ENCODE results near the gene NPAS3.

Gene NPAS3

DNA sequence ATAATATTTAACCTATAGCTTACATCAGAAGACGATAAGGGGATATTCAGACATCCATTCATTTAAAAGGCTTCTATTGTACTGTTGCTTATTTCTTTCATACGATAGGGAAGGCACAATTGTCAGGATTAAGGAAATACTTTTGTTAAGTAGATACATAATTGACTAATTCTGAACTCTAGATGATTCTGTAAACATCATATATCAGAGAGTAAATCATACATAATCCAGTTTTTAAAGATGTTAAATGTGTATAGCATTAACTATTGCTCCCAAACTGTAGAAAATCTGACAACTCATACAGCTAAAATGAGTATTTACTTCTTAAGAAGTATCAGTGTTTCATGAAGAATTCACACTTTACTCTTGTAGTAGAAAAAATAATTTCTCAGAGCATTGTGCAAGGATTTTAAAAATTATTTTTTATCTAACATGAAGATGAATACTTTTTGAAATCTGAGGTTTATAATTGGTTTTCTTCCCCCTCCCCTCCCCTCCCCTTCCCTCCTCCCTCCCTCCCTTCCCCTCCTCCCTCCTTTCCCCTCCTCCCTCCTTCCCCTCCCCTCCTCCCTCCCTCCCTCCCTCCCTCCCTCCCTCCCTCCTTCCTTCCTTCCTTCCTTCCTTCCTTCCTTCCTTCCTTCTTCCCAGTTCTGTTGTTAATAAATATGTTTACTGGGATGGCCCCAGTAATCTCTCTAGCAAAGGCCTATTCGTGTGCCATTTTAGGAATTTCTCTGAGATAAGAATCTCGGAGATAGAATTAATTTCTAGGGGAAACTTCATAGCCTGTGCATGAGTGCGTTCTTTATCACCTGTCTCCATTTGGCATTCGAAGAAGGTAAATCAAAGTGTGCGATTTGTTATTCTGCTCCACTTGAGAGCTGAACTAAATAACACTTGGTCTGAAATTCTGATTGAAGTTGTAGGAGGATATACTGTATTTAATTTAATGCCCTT lies 2.3 kb downstream of the NPAS3 start:
- no peak for DNase-seq (ENCODE audit: low read depth in 2 of 2)

DNA sequence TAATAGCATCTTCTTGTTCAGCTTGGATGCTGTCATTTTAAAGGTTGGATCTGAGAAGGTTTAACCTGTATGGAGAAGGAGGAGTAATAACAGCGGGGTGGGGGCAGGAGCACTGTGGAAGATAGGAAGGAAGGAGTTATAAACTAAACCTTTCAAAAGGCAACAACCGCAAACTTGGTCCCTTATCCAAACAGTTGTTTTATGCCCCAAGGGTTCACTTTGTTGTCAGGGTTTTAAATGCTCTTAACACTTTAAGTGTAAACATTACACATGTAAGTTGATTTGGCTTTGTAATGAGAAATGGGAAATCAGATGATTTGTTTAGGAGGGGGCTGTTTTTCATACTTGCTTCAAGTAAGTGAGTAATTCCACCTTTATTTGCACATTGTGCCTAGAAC lies 3.0 kb downstream of the NPAS3 start:
- no peak for DNase-seq (ENCODE audit: low read depth in 2 of 2)

DNA sequence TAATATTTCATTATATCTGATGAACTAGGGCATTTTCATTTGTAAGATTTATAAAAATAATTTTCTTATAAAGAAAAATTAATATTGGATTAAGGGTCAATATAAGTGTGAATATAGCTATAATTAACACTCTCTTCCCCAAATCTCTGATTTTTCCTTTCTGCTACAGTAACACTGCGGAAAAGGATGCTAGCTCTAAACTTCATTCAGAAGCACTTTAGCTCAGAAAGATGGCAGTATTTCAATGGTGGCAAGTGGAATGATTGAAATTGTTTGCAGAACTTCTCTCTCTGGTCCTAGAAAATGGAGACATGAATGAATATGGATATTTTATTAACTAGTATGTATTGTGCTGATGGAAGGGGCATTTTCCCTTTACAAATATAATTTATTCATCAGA lies 8.4 kb downstream of the NPAS3 start:
- DNase-seq (ENCODE audit: low read depth in 2 of 2), result no peak

DNA sequence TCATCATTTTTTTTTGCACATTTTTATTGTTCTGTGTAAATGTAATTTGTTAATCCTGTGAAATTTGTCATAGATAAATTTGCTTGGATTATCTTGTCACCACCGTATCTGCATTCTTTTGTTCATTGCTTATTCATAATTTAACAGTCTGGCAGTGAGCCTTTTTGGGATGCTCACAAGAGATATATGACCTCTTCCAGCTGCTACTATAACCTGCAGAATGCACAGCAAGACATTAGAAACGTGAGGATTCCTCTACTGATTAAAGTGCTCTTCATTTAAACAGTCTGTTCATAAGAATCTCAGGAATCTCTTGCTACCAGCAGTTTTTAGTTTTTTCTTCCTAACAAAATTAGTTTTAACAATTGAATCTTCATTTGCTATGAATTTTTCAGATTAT lies 9.1 kb downstream of the NPAS3 start:
- no peak for DNase-seq (ENCODE audit: low read depth in 2 of 2)

DNA sequence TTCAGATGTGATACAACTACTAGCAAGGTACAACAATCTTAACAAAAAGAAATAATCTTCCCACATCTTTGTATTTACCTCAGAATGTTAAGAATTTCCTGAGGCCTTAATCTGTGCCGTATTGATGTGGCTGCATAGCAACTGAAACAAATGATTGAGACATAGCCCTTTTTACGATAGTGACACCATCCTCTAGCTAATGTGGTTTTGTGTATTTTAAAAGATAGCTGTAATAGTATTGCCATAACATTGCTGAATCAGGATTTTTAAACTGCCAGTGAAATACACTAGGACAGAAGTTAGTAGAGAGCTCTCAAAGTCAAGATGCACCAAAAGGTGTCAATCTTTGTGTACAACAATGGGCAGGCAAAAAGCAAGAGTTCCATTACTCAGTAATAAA lies 11.9 kb downstream of the NPAS3 start:
- no peak for DNase-seq (ENCODE audit: low read depth in 2 of 2)

DNA sequence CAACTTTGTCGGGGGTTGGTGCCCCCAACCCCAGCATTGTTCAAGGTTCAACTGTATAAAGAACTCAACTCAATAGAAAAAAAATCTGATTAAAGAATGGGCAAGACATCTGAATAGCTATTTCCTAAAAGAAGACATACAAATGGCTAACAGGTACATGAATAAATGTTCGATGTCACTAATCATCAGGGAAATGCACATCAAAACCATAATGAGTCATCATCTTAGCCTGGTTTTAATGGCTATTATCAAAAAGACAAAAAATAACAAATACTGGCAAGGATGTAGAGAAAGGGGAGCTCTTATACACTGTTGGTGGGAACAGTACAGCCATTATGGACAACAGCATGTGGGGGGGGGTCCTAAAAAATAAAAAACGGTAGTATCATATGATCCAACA lies 28.7 kb downstream of the NPAS3 start:
- DNase-seq (ENCODE audit: low read depth in 2 of 2), result no peak

DNA sequence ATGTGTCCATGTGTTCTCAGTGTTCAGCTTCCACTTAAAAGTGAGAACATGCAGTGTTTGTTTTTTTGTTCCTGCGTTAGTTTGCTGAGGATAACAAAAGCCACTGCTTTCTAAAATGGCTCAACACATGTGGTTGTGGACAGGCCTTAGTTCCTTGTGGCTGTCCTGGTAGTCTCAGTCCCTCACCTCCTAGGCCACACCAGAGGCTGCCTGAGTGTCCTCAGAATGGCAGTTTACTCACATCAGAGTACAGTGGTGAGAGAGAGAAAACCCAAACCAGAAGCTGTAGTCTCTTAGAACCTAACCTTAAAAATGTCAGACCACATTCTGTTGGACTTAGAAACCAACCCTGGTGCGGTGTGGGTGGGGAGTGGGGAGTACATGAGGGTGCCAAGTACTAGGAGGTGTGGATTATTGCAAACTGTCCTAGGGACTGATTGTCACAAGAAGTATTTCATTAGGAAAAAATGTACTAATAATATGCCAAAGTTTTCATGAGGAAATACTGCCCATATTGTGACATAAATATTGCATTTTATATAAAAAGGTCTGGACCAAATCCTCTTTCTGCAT lies 30.4 kb downstream of the NPAS3 start:
- no peak for DNase-seq (ENCODE audit: low read depth in 2 of 2)

DNA sequence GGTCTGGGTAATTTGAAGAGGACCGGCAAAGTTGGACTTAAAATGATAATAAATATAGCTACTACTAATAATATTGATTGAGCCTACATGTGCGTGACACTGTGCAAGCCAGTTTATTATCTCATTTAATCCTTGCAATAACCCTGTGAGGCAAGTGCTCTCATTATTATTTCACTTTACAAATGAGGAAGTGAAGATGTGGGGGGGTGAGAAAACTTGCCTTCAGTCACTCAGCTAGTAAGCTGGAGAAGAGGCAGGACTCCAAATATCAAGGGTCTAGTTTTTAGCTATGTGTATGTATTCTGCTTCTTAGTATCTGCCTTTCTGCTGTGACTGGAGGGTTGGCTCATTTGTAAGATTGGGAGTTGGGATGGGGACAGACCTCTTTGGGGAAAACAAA lies 39.2 kb downstream of the NPAS3 start:
- no peak for DNase-seq (ENCODE audit: low read depth in 2 of 2)

DNA sequence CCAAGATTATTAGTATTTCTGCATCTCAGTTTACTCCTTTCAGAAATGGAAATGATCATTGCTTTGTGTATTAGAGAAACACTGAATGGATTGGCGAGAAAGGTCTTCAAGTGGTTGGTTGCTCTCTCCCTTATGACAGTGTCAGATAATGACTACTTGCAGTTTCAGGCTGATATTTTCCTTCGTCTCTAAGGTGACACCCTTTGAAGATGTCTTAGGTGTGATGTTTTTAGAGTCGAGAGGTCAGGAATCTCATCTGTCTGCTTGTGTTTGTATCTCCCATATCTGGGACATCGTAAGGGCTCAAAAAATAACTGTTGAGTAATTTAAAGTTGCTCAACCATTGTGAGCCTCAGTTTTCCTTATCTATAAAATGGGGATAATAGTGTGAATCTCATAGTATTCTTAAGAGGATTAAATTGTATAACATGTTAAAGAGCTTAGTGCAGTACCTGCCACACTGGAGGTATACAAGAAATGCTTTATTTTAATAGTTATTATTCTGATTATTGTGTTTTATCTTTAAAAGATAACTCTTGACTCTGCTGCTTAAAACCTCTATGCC lies 40.1 kb downstream of the NPAS3 start:
- DNase-seq (ENCODE audit: low read depth in 2 of 2), result no peak

DNA sequence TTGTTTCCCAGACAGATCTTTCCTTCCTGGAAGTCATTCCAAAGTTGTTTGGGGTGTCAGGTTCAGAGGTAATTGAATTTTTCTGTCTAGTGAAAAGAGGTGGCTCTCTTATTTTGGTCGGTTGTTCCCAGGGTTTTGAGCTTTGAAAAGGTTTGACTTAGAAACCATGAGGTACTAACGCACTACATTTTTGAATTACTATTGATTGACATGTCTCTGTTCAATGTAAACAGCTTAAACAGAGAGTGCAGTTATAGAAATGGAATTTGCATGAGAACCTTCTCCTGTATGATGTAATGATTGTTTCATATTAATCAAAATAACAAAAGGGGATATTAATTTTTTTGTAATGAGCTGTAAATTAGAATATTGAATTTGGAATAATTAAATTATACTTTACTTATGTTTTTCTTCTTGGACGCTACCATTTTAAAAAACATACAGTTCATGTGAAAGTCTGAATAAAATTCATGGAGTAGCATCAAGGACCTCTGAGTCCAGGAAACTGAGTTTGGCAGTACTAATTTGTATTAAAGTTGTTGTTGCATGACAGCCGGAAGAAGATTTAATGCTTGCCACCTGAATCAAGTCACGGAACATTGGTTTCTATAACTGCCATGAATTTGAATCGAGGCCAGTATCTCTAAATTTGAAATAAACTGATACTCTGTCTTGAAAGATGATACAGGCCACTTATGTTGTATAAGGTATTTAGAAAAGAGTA lies 41.7 kb downstream of the NPAS3 start:
- no peak for DNase-seq (ENCODE audit: low read depth in 2 of 2)

DNA sequence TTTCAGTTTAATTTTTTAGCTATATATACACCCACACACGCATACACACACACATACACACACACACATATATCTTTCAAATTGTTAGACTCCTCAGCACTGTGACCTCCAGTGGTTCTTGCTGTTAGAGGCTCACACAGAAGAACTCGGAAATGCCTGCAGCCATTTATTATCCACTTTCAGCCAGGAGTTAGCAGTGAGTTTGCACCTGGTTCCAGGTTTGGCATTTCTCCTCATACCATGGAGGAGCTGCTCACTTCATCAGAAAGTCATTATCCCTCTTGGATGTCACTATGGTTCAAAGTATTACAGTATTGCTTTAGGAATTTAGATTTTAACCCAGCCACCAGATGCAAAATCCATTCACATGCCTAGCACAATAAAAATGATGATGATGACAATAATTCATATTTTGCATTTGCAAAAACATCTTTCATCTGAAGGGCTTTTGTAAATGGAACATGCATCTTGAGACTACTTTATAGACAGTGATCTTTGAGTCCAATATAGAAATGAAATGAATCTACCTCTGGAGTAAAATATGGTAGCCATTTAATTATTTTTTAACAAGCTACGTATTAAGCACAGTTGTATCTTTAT lies 42.3 kb downstream of the NPAS3 start:
- DNase-seq (ENCODE audit: low read depth in 2 of 2), result no peak

DNA sequence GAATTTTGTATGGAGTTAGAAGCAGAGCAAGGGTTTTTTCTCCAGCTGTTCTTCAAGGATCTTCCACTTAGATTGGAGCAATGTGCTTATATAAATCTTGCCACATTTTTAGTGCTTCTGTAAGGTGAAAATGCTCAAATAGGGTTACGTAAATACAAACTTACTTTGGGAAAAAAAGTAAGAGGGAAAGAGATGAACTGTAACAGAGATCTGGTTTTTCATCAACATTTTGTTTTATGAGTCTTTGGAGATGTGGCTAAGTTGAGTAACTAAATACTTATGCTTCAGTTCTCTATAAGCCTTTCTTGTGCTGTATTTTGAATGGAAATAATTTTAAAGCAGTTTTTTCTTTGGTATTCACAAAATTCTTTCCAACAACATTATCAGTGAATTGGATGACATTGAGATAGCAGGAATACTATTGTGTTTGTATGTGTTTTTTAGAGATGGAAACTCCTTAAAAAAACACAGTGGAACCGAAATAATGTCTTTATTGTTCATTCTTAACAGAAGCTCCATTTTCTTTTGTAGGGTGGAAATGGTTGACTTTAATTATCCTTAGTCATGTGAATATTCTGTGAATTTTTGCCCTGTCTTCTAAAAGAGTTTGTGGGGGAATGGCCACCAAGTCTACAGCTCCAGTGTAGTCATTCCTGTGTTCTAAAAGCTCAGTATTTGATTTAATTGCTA lies 45.7 kb downstream of the NPAS3 start:
- no peak for DNase-seq (ENCODE audit: low read depth in 2 of 2)

DNA sequence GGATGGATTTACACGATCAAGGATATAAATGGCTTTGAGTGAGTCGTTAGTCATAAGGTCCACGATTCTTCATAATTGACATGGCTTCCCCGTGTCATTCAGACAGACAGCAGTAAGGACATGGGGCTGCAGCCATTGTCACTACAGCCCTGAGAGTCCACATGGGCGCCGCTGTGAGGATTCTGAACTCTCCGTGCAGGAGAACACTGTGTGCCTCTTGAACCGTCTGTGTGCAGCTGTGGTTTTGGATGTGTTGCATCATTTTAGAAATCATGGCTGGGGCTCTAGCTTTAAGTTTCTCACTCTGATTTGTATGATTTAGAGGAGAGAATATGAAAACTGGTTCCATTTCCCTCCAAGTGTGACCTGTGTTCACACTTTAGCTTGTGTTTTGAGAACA lies 47.2 kb downstream of the NPAS3 start:
- DNase-seq (ENCODE audit: low read depth in 2 of 2), result no peak

DNA sequence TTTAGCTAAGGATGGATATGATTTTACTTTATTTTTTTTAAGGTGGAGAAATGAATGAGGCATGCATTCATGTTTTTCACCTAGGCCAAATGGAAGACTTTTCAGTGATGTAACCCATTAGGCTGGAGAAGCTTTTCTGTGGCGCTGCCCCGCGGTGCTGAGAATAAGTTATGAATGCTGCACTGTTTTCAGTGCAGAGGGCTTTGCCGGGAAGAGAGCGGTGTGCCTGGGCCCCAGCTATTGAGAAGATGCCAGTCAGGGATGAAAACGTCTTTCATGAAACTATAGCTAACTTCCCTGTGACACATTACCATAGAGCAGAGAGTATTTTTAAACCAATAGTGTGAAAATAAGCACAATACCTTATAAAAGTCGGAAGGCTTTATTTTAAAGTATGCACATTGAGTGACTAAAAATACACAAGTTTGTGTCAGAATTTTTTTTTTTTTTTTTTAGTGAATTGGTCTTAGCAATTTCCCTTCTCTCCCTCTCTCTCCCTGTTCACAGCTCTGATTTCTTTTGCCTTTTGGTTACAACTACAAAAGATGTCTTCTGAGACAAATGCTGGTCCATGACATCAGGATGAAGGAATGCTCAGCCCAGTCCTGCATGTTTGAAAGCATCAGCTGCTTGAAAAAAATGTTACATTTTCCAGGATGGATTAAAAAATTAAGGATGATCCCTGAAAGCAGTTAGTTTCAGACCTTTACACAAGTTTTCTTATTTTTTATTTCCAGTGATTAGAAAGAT lies 48.3 kb downstream of the NPAS3 start:
- no peak for DNase-seq (ENCODE audit: low read depth in 2 of 2)

DNA sequence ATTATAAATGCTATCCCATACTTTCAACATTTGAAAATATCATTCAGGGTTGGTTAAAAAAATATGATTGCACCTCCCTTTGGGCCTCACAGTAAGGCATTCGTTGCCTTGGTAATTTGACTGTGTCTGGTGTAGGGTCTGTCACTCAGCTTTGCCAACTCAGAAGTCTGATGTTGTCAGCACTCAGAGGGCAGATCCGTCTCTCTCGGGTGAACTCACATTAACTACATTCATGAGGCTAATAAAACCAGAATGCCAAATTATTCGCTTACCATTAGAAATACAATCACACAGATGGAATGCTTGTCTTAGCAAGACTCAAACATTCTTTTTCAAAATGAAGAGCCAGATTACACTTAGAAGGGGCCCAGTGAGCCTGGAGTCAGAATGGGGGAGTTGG lies 53.0 kb downstream of the NPAS3 start:
- no peak for DNase-seq (ENCODE audit: low read depth in 2 of 2)

DNA sequence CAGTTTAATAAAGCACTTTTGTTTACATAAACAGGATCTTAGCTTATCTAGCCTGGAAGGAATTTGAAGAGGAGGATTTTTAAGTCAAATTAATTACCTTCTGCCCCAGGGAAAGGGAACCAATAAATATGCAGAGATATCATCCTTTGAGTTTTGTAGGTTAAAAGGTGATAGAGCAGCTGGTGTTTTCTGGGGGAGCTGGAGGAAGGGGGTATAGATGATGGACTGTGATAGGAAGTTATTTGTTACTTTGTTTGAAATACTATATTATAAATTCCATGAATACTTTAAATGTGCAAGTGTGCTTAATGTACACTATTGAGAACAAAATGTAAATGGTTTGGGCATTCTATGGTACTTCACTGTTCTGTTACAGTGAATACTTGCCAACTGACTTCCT lies 55.2 kb downstream of the NPAS3 start:
- DNase-seq (ENCODE audit: low read depth in 2 of 2), result no peak

DNA sequence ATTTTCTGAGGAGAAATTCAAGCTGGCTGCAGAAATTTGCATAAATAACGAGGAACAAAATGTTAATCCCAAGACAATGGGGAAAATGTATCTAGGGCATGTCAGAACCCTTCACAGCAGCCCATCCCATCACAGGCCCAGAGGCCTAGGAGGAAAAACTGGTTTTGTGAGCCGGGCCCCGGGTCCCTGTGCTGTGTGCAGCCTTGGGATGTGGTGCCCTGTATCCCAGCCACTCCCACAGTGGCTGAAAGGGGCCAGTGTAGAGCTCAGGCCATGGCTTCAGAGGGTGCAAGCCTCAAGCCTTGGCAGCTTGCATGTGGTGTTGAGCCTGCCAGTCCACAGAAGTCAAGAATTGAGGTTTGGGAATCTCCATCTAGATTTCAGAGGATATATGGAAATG lies 57.7 kb downstream of the NPAS3 start:
- no peak for DNase-seq (ENCODE audit: low read depth in 2 of 2)

DNA sequence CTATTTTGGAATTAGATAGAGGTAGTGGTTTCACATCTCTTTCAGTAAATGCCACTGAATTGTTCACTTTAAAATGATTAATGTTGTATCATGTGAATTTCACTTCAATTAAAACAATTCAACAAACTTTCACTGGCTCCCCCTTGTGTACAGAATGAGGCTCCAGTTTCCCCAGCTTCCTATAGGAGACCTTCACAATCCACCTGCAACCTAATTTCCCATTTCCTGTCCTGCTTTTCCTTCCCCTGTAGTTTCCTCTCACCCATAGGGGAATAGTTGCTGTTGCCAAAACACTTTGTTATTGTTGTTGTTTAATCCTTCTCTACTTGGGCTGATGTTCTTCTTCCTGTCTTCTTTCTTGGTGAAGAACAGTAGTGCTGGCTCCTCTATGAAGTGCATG lies 59.8 kb downstream of the NPAS3 start:
- no peak for DNase-seq (ENCODE audit: low read depth in 2 of 2)

DNA sequence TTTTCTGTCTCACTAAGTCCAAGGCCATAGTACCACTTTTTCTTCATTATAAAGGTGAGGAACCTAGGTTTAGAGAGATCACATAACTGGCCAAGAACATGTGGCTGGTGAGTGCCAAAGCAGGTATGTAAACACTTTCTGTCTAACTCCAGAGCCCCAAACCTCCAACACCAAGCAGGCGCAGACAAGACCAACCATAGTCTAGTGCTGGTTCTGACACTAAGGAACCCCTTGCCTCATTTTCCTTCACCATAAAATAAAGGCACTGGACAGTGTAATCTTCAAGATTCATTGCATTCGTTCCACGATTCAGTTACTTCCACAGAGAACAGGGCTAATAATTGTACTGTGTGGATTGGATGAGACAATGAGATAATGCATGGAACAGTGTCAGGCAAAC lies 71.0 kb downstream of the NPAS3 start:
- no peak for DNase-seq (ENCODE audit: low read depth in 2 of 2)

DNA sequence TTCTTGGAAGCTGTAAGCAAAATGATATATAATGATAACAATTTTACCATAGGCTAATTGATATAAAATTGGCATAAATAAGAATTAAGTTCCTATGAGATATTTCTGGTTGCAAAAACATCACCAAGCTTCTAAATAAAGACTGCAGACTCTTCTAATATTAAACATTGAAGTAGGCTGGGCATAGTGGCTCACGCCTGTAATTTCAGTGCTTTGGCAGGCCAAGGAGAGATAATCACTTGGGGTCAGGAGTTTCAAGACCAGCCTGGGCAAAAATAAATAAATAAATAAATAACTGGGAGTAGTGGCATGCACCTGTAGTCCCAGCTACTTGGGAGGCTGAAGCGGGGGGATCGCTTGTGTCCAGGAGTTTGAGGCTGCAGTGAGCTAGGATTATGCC lies 71.8 kb downstream of the NPAS3 start:
- no peak for DNase-seq (ENCODE audit: low read depth in 2 of 2)

DNA sequence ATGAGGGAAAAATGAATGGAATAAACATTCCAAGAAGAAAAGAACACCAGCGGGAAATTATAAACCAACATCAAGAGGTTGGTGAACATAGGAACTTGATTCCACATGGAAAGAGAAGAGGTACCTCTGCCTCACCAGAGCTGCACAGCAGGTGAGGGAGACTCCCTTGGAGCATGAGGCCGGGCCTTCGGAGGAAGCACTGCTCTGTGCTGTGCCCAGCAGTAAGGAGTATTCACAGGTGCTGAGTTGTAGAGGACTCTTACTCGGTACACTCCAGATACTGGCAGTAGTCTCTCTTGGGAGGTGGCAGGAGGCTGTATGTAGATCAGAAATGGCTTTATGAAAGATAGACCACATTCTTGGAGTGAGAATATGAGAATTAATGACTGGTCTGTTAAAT lies 76.0 kb downstream of the NPAS3 start:
- DNase-seq (ENCODE audit: low read depth in 2 of 2), result no peak

Data from stimulated activated CD8-positive, alpha-beta memory T cell treated with anti-CD3 and anti-CD28 coated beads, Interleukin-7, amount 100 ng/mL, for 1 hour (primary cell).